GM04504 (cell line): ENCODE measurements around the gene AKAP13.
"Not testable (repeated sequence)": the region's sequence is repeated elsewhere in the genome, so short reads cannot be mapped to it uniquely, and the experiment has no call there.

Experiments
- DNase-seq: peaks from one replicate; pipeline ENCODE4 v3.0.0-alpha.2; 2012; ENCODE audit warnings: low read depth

The AKAP13 gene

GRCh38 chr15:85380217-85380811 lies at the start of gene AKAP13:
Gene AKAP13, plus strand, starts transcription at chr15:85380603. Its CDS starts 105,118 bp downstream, at chr15:85485721.
- DNase-seq: peak; percentile 99

- DNase-seq: peak; percentile 84
Observed at GRCh38 chr15:85330901-85331588, 49.4 kb upstream of the AKAP13 start.

GRCh38 chr15:85331655-85332285 lies 48.6 kb upstream of the AKAP13 start:
- no peak for DNase-seq

DNA sequence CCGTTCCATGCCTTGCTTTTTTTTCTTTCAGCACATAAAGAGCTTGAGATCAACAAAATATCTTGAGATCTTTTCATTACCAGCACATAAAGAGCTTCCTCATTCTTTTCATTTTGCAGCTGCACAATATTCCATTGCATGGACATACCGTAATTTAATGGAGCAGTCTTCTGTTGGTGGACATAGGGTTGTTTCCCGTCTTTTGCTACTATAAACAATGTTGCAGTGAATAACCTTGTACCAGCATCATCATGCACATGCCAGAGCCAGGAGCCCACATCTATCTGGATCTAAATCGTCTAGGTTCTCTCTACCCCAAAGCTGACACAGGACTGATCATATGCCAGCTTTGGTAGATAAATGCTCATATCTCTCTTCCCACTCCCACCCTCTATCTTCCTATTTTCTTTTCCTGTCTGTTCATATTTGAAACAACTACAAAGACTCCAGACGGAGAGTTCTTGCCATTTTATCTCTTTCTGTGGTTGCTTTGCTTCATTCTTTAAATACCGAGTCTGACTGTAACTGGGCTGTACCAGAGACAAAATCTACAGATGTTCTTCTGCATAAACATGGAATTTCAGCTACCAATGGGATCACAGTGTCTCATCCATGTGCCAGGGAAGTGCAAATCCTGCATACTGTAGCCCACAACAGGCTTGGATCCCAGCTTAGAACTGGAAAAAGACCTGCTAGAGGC lies 47.1 kb upstream of the AKAP13 start:
- no peak for DNase-seq

GRCh38 chr15:85334241-85334640 lies 46.2 kb upstream of the AKAP13 start:
- DNase-seq: no peak

DNA sequence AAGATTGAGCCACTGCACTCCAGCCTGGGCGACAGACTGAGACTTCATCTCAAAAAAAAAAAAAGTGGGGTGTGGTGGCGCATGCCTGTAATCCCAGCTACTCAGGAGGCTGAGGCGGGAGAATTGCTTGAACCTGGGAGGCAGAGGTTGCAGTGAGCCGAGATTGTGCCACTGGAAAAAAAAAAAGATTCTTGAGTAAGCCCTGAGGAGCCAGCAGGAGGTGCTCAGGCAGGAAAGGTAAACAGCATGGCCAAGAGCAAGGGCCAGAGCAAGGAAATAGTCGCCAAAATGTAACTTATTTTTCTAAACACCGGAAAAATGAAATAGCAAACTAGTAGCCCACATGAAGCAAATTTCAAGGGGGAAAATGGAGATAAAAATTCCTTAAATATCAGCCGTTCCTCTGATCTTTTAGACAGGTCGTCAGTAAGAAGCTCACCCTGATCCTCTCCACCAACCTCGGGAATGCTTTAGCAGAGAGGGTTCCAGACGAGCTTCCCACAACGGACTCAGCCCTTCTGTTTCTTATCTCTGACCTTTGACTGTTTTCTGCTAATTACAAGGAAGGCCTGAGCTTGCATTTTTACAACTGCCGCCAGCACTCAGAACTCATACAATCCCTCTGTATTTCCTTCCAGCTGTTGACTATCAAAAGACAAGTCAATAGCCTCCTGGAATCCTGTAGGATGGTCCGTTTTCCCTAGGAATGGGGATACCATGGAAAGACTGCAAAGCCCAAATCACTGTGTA lies 45.0 kb upstream of the AKAP13 start:
- no peak for DNase-seq

GRCh38 chr15:85336880-85337279 lies 43.5 kb upstream of the AKAP13 start:
- DNase-seq: no peak

DNA sequence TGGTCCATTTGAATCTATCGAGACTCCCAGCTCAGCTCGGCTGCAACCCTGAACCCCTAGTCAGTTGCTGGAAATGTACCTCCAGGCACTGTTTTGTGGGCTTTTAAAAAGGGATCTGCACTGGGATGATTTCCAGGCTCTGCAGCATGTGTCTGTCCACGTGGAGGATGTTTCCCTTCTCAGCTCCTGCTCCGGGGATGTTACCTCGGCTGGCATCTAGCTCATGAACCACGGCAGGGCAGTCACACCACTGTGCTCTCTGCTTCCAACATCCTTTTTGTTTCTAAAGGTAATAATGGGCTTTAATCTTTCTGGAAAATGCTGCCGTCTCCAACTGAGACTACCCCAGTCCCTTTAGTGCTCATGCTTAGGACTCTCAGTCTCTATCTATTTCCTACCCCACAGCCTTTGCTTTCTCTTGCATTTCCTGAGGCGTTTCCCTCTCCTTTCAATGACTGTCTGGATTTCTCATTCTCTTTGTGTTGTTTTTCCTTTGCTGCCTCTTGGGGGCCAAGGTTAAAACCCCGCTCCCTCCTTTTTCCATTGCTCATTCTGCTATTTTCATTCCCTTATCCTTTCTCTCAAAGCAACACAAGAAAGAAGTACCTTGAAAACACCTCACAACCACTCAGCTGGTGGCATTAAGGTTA lies 42.9 kb upstream of the AKAP13 start:
- DNase-seq: no peak

- no peak for DNase-seq
Observed at GRCh38 chr15:85340321-85340665, 40.1 kb upstream of the AKAP13 start.

GRCh38 chr15:85340852-85341251 lies 39.6 kb upstream of the AKAP13 start:
- no peak for DNase-seq

DNA sequence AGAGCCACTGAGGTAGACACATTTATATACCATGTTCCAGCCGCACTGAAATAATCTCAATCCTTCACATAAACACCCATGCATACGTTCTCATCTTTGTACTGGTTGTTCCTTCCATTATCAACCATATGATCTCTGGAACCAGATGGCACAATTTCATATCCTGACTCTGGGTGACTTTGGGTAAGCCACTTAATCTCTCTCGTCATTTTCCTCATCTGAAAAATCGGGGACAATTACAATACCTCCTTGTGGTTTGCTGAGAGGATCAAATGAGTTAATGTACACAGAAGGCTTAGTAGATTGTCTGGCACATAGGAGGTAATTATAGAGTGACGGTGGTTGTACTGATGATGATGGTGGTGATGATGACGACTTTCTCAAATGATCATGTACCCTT lies 38.2 kb upstream of the AKAP13 start:
- not testable (repeated sequence) for DNase-seq

DNA sequence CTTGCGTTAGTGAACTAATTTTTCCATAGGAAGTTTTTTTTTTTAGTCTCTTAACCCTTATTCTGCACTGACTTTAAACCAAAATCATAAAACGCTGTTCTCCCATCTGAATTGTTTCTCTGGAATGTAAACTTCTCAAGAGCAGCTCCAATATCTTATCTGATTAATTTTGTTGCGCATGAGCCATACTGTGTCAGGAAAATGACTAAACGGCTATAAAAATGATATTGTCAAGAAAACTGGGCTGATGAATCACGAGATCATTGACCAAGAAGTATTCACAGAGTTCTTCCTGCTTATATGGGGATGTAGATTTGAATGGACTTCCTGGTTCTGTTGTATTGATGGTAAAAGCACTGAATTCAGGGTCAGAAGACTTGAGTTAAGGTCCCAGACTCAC lies 37.0 kb upstream of the AKAP13 start:
- peak; percentile 86 for DNase-seq

- not testable (repeated sequence) for DNase-seq
Observed at GRCh38 chr15:85344241-85344640, 36.2 kb upstream of the AKAP13 start.

GRCh38 chr15:85344653-85345114 lies 35.7 kb upstream of the AKAP13 start:
- DNase-seq: peak; percentile 69

DNA sequence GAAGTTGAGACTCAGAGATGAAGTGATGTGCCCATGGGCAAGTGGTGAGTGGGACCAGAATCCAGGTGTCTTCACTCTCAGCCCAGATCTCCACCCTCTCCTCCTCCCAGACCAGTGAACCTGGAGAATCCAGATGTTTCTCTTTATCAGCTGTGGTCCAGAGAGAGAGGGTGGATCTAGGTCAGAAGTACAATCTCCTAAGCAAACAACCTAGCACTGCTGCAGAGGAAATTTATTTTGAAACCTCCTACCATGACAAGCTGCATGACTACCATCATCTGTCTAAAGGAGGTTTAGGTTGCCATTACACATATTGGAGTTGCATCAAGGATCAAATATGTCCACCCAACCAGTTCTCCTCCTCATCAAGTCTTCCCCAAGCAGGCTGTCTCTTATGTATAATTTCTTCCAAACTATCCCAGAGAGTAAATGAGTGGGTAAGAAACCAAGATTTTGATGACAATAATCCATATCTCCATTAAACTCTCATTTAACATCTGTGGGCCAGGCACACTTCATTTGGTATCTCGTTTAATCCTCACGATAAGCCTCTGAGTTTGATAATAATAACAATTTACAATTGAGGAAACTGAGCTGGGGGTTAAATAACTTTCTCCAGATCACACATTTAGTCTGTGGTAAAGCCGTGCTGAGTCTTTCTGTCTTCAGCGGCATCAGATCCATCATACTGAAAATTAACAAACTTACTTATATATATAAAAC lies 35.0 kb upstream of the AKAP13 start:
- DNase-seq: not testable (repeated sequence)

DNA sequence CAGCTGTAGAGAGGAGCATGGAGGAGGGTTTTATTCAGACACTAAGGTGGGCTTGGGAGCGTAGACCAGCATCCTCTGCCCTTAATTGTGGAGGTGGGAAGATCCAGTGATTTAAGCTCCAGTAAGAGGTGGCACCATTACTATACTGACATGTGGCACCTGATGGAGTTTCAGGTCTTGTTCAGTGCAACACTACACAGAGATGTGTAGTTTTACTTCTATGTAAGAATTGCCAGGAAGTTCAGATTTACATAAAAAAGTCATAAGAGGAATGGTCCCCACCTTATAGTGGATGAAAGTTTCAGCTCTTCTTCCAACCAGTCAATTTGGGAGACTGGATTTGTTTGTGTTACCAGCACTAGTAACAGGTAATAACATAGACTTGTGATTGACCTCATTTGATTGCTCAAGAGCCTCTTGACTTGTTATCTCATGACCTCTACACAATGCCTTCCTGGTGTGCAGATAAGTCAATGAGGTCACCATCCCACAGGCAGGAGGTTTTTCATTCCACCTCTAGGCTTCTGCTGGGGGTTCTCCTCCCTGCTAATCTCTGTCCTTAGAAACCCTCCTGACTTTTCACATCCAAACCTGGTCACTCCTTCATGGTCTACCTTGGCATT lies 33.8 kb upstream of the AKAP13 start:
- not testable (repeated sequence) for DNase-seq

GRCh38 chr15:85347264-85348047 lies 32.9 kb upstream of the AKAP13 start:
- DNase-seq: not testable (repeated sequence)

- DNase-seq: not testable (repeated sequence)
Observed at GRCh38 chr15:85348048-85348766, 32.2 kb upstream of the AKAP13 start.

GRCh38 chr15:85349062-85349461 lies 31.3 kb upstream of the AKAP13 start:
- not testable (repeated sequence) for DNase-seq
